KOPT-K1 (cell line): ENCODE results near the gene SRP14.
"Not testable (repeated sequence)": the region's sequence is repeated elsewhere in the genome, so short reads cannot be mapped to it uniquely, and the experiment has no call there.

Experiments used
- H3K27ac ChIP-seq: fragments of 200-600 bp; sonication (generic); 2 replicates; pipeline ENCODE4 v1.5.1; 2016; ENCODE audit warnings: antibody characterized with exemption, mild to moderate bottlenecking, low read depth, low read length; ENCODE audit not compliant: poor library complexity, severe bottlenecking
- H3K36me3 ChIP-seq: fragments of 200-600 bp; sonication (generic); 2 replicates; pipeline ENCODE4 v1.5.1; 2017; ENCODE audit warnings: antibody characterized with exemption, mild to moderate bottlenecking, low read length, moderate library complexity; ENCODE audit not compliant: insufficient read depth
- H3K9me3 ChIP-seq: fragments of 200-600 bp; sonication (generic); 2 replicates; pipeline ENCODE4 v1.5.1; 2017; ENCODE audit warnings: antibody characterized with exemption, low read length, mild to moderate bottlenecking; ENCODE audit not compliant: insufficient read depth, poor library complexity, severe bottlenecking

The SRP14 gene

DNA sequence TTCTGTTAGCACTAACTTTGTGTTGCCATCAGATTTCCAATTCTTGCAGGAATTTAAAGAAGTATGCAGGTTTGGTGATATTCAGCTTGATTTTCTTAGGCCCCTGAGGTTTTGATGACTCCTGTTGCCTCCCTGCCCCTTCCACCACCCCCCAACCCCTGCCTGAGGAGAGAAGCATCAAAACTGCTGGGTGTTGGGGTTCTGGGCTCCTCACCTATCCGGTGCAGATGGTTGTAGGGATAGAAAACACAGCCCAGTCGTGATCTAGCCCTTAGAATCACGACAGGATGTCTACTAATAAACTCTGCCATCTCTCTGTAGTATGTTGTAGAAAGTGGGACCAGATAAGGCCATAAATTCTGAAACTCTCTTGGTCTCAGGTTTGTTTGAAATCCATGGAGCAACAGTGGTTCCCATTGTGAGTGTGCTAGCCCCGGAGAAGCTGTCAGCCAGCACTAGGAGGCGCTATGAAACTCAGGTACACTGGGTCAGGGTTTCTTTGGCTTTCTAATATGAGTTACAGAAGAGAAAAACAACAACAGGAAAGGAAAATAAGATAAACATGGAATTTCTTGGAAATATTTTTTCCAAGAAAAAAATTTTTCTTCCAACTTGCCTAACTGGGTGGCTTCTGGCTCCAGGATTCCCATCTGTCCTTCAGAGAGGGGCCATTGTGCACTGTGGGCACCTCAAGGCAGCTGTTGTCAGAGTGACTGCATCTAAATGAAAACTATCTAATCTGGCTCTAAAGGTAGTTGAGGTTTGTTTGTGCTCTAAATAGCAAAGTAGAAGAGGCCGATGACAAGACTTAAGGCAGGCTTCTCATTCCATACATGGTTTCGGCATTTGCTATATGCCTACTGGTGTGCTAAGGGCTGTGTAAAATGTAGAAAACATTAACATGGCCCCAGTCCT is 8.7 kb downstream of the SRP14 start:
- Histone ChIP-seq H3K9me3 (no peaks in the 10 kb centered on the region), H3K27ac (no peak overlapping the region), H3K36me3 (peaks cover 96% of the 10 kb centered on the region)

DNA sequence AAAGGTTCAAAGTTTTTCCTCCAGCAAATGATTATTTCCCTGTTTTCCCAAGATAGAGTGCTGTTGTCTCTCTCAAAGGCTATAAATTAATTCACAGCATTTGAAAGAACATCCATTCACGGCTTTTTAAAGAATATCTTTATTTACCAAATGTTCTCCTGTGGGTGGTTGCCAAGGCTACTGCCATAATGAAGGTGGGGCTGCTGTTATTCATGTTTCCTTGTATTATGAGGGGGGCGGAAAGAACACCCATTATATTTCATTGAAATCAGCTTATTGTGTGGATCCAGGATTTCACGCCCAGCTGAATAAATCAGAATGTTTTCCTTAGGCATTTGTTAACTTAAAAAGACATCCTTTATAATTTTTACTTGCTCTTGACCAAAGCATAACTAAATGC is 10.1 kb downstream of the SRP14 start:
- H3K27ac ChIP-seq, result no peak overlapping the region
- peaks cover 96% of the 10 kb centered on the region for H3K36me3 ChIP-seq
- H3K9me3 ChIP-seq, result no peaks in the 10 kb centered on the region

DNA sequence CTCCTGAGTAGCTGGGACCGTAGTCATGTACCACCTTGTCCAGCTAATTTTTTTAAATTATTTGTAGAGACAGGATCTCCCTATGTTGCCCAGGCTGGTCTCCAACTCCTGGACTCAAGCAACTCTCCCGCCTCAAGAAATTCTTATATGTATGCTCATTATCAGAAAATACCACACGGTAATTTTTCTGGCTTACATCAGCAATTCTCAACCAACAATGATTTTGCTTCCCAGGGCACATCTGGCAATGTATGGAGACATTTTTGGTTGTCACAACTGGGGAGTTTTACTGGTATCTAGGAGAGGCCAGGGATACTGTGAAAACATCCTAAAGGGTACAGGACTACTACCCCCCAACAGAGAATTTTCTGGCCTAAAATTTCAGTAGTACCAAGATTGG is 10.8 kb downstream of the SRP14 start:
- H3K9me3 ChIP-seq, result no peaks in the 10 kb centered on the region
- H3K27ac ChIP-seq, result no peak overlapping the region
- H3K36me3 ChIP-seq, result peaks cover 95% of the 10 kb centered on the region

DNA sequence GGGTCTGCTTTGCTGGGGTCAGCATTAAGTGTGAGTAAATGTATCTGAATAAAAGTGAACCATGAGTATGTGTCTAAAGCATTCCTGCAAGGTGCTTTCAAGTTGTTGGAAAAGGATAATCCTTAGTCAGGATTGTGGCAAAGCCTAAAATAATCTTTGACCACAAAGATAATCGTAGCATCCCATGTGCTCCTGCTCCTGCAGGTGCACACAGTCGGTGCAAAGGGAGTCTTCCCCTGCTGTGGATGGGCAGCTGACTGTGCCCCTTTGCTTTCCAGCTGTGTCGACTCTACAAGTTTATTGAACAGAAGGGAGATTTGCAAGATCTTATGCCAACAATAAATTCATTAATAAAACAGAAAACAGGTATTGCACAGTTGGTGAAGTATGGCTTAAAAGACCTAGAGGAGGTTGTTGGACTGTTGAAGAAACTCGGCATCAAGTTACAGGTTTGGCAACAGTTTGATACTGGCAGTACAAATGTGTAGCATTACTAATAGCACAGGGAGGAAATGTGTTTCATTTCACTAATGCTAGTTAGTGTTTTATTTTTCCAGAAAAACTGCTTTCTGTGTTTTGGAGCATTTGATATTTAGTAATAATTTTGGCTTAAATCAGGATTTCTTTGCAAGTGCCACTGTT is 22.6 kb downstream of the SRP14 start:
- Histone ChIP-seq H3K9me3 (peaks cover 36% of the 10 kb centered on the region), H3K27ac (no peak overlapping the region), H3K36me3 (peaks cover 69% of the 10 kb centered on the region)

DNA sequence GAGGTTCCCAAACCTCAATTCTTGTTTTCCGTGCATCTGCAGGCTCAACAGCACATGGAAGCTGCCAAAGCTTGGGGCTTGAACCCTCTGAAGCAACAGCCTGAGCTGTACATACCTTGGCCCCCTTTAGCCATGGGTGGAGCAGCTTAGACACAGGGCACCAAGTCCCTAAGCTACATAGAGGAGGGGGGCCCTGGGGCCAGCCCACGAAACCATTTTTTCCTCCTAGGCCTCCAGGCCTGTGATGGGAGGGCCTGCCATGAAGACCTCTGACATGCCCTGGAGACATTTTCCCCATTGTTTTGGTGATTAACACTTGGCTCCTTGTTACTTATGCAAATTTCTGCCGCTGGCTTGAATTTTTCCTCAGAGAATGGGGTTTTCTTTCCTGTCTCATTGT is 24.6 kb downstream of the SRP14 start:
- H3K9me3 ChIP-seq, result peaks cover 36% of the 10 kb centered on the region
- H3K36me3 ChIP-seq, result peaks cover 61% of the 10 kb centered on the region
- H3K27ac ChIP-seq, result no peak overlapping the region

DNA sequence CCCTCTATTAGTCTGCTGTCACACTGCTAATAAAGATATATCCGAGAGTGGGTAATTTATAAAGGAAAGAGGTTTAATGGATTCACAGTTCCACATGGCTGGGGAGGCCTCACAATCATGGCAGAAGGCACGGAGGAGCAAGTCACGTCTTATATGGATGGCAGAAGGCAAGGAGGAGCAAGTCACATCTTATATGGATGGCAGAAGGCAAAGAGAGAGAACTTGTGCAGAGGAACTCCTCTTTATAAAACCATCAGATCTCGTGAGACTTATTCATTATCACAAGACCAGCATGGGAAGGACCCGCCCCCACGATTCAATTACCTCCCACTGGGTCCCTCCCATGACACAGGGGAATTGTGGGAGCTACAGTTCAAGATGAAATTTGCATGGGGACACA is 25.6 kb downstream of the SRP14 start:
- Histone ChIP-seq H3K9me3 (peaks cover 36% of the 10 kb centered on the region), H3K36me3 (peaks cover 59% of the 10 kb centered on the region)
- H3K27ac ChIP-seq, result not testable (repeated sequence)

DNA sequence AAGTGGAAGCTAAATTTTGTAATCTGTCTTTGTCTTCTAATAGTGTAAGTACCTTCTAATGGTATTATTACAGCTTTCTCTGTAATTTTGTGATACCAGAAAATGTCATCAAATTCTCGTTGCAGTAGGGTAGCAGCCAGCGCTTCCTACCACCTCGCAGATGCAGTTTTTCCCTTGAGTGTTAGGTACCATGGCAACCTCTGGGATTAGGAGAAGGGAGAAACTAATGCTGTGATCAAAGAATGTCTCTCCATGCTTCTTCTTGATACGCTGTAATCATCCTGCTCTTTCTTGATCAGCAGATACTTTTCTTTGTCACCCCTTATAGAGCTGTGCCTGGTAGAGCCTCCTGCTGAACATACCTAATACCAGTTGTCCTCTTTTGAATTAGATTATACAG is 27.7 kb downstream of the SRP14 start:
- H3K27ac ChIP-seq, result no peak overlapping the region
- H3K9me3 ChIP-seq, result peaks cover 36% of the 10 kb centered on the region
- H3K36me3 ChIP-seq, result peaks cover 75% of the 10 kb centered on the region

DNA sequence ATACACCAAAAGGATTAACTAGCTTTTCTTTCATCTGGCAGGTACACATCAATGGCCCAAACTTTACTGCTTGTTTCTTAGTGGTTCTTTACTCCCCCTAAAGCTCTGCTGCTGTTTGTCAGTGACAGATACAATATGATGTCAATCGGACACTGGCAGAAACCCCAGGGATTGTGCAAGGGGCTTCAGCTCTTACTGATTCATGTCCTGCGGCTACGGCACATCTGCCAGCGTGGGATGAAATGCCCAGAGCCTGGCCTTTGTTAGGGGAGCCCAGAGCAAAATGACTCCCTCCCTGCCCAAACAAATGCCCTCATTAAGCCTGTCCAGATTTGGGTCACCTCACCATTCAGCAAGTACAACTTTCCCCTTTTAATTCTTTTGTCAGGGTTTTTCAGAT is 28.3 kb downstream of the SRP14 start:
- peaks cover 75% of the 10 kb centered on the region for H3K36me3 ChIP-seq
- H3K27ac ChIP-seq, result no peak overlapping the region
- H3K9me3 ChIP-seq, result peaks cover 32% of the 10 kb centered on the region

DNA sequence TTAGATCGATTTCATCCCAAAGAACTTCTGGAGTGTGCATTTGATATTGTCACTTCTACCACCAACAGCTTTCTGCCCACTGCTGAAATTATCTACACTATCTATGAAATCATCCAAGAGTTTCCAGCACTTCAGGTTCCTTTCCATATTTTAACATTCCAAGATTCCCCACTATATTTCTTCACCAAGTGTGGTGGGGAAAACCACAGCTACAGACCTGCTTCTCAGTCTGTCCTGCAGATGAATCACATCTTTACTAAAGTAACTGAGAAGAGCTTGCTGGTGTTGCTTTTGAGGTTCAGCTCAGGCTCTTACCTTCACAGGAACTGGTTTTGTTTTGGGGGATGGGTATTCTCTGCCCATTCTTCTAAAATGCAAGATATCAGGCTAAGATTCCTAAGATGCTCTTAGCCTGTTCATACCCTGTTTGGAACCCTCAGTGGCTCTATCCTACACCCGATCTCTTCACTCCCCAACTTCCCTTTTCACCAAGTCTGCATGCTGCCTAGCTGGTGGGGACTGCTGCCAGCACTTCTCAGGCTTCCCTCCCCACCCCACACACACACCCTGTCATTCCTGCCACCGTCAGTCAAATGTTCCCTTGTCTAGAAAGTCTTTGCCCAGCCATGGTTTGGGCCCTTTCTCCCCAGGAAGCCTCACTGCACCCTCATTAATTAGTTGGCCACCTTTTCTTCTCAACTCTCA is 30.8 kb downstream of the SRP14 start:
- Histone ChIP-seq H3K27ac (no peak overlapping the region), H3K9me3 (peaks cover 8% of the 10 kb centered on the region), H3K36me3 (peaks cover 74% of the 10 kb centered on the region)

DNA sequence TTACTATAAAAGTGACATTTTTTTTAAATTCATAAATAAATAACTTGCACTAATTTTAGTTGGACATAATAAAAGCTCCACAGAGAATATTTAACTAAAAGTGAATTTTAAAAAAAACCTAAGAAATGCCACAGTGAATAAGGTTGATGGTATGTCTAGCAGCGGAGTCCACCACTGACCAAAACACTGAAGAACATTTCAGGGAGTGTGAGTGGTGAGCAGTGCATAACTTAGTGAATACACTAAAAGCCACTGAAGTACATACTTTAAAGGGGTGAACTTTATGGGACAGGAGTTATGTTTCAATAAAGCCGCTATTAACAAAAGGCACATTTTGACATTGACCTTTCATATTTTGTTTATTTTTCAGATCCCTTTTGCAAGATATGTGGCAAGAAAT is 32.3 kb downstream of the SRP14 start:
- Histone ChIP-seq H3K9me3 (no peaks in the 10 kb centered on the region), H3K27ac (no peak overlapping the region), H3K36me3 (peaks cover 74% of the 10 kb centered on the region)

DNA sequence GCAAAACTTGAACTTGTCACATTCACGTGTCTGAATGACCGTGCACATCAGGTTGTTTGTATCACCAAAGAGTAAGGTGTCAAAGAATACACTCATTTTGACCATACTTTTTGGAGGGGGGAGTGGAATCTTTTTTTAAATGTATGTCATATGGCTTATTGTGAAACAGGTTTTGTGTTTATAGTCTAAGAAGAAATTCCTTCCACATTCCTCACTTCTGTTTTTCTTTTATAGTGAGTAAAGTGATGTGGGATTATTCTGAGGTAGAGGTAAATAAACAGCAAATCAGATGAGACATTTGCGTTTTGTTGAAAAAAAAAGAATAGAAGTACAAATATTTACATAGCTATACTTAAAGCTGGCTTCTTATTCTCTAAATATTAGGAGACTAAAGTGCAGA is 33.0 kb downstream of the SRP14 start:
- H3K36me3 ChIP-seq, result peaks cover 74% of the 10 kb centered on the region
- H3K27ac ChIP-seq, result no peak overlapping the region
- H3K9me3 ChIP-seq, result no peaks in the 10 kb centered on the region

DNA sequence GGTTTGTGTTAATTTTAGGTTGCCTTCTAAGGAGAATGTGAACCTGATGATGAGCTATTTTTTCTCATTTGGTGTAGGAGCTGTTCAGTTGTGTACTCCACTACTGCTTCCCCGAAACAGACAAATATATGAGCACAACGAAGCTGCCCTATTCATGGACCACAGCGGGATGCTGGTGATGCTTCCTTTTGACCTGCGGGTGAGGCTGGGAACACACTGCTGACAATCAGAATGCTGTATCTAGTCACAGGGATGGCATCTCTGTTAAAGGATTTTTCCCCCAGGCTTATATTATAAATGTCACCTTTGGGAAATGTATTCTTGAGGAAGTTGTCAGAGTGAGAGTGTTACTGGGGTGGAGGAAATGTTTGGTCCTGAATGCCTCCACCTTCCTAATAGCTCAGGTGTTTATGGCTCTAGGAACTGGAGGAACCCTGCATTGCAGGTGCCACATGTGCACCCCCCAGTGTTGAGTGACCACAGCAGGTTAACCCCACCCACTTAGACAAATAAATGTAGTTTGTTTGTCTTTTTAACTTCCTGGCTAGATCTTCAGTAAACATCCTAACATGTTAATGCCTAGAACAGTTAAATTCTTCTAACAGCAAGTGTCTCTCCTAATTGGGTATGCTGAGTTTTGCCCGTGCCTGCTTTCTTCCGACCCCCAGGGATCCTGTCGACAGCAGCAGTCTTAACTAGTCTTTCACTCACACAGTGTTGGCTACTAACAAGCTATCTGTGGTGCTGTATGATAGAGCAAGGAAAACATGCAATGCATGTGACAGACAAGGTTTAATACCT is 35.7 kb downstream of the SRP14 start:
- no peaks in the 10 kb centered on the region for H3K9me3 ChIP-seq
- peaks cover 65% of the 10 kb centered on the region for H3K36me3 ChIP-seq
- no peak overlapping the region for H3K27ac ChIP-seq

DNA sequence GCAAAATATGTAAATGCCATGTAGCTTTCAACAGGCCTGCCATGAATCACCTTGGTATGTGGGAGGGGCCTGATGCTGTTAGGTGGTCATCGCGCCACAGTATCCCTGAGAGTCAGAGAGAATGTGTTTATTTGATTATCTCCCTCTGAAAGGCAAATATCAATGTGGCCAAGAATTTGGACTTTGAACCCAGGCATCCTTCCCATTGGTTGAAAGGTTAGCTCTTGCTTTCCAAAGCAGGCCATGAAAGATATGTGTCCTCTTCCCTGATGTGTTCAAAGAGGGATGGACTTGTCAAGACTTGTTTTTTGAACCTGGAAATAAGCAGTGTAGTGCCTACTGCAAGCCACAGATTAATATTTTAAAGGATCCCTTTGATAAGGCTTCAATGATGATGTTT is 36.7 kb downstream of the SRP14 start:
- Histone ChIP-seq H3K36me3 (peaks cover 61% of the 10 kb centered on the region), H3K9me3 (no peaks in the 10 kb centered on the region), H3K27ac (no peak overlapping the region)

DNA sequence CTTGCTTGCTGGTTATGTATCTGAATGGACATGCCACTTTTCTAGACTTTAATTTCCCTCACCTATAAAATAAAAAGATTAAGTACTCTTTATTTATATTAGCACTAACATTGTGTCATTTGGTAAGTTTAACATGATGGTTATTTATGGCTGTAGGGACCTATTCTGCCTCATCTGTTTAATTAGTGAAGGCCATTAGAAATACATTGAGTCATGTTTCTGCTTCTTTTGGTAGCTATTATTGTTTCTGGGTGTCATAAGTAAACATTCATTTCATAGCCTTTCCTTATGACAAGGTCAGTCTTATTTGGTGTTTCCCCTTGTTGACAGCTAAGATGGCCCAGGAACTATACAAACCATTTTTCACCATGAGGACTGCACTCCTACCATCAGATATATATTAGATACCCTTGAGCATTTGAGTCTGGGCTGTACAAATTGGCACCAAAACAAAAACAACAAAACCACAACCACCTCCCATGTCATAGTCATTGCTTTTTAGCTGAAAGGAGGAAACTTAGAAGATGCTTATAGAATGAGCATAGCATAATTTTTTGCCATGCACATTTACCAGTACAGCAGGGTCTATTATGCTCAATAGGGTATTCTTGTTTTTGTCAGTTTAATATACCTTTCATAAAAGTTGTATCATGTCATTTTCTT is 39.3 kb downstream of the SRP14 start:
- peaks cover 58% of the 10 kb centered on the region for H3K36me3 ChIP-seq
- H3K9me3 ChIP-seq, result no peaks in the 10 kb centered on the region
- no peak overlapping the region for H3K27ac ChIP-seq
